ENCODE measurements around the gene PAK4. TPM values are rescaled to one million over a fixed set of nuclear protein-coding genes. Genes with fewer than 3 reads are reported as not detected.
A peak's percentile ranks its signal among the peaks of the same experiment; 100 is the strongest.

PAK4 gene
- total RNA-seq, 1 experiment from 2014 or later: 69.8 TPM

DNA sequence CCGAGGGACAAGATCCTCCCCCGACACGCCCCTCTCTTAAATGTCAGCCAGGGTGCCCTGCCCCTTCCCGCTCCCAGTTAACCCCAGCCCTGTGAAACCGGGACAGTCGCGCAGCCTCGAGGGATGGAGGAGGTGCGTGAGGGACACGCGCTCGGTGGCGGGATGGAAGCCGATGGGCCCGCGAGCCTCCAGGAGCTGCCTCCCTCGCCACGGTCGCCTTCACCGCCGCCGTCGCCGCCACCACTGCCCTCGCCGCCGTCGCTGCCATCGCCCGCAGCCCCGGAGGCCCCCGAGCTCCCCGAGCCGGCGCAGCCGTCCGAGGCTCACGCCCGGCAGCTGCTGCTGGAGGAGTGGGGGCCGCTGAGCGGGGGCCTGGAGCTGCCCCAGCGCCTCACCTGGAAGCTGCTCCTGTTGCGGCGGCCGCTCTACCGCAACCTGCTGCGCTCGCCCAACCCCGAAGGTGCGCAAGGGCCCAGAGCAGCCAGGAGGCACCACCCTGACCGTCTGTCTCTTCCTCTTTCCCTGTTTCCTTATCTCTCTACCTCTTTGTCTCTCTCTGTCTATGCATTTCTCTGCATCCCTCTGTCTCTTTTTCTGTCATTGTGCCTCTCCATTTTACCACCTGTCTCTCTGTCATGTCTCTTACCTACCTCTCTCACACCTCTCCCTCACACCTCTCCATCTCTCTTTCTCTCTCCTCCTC is 71.4 kb downstream of the PAK4 start, which contains the start of gene NCCRP1:
Gene NCCRP1, plus strand, starts transcription at position 105 of the 703 bp plus-strand sequence. Its CDS starts 19 bp downstream, at position 124.
- Mint-ChIP-seq H3K27ac (no peak within 1 kb of the TSS), H3K4me1 (peaks cover 22% of the 10 kb centered on the region), H3K9me3 (no peaks in the 10 kb centered on the region), H3K4me3 (peak within 1 kb of the TSS; percentile 67), H3K27me3 (ENCODE audit: low read depth) (peaks cover 64% of the 10 kb centered on the region), H3K36me3 (no peaks in the 10 kb centered on the region)
- DNase-seq (ENCODE audit: low spot score): peak; percentile 68
- ATAC-seq: peak; percentile 62
- ChIA-PET POLR2A (no interaction called here), CTCF (interaction anchor here (0.6 to 5.1 kb wide), 10 partner anchors 10 to 207 kb away, joined by 3 to 26 read pairs (median 4); partner anchors contain the start of gene PAK4)
- peak; percentile 24; the same call in 1 of the 2 replicates for TF ChIP-seq TEAD4 (CRISPR knock-in tag; IDR thresholded peaks at IDR 0.05)
- TF ChIP-seq ZNF317 (CRISPR knock-in tag; IDR thresholded peaks at IDR 0.05; ENCODE audit: borderline replicate concordance, low read depth): no peak
- TF ChIP-seq RELA (CRISPR knock-in tag; IDR thresholded peaks at IDR 0.05; ENCODE audit: borderline replicate concordance): peak; percentile 94; the same call in 1 of the 2 replicates
- peak; percentile 85; the same call in 1 of the 2 replicates for TF ChIP-seq ETV6 (CRISPR knock-in tag; IDR thresholded peaks at IDR 0.05)
- no peak for TF ChIP-seq ATF1 (CRISPR knock-in tag; IDR thresholded peaks at IDR 0.05)
- no peak for TF ChIP-seq CBFB (CRISPR knock-in tag; IDR thresholded peaks at IDR 0.05; ENCODE audit: low read depth)
- TF ChIP-seq FOXJ3 (CRISPR knock-in tag; IDR thresholded peaks at IDR 0.05; ENCODE audit: borderline replicate concordance): no peak
- 0 out of 2 replicates have a peak, but pooled peaks have one; percentile 41 for TF ChIP-seq ZNF232 (CRISPR knock-in tag; IDR thresholded peaks at IDR 0.05)
- TF ChIP-seq ZNF423 (CRISPR knock-in tag; IDR thresholded peaks at IDR 0.05): no peak
- no peak for TF ChIP-seq ATF6 (CRISPR knock-in tag; IDR thresholded peaks at IDR 0.05)
- TF ChIP-seq GABPB1 (CRISPR knock-in tag; IDR thresholded peaks at IDR 0.05): no peak
- no peak for TF ChIP-seq OVOL2 (CRISPR knock-in tag; IDR thresholded peaks at IDR 0.05; ENCODE audit: borderline replicate concordance)
- no peak for TF ChIP-seq SMAD4 (CRISPR knock-in tag; IDR thresholded peaks at IDR 0.05)
- TF ChIP-seq MYBL2 (CRISPR knock-in tag; IDR thresholded peaks at IDR 0.05): peak; percentile 80; the same call in 1 of the 2 replicates
- no peak for TF ChIP-seq ZNF425 (CRISPR knock-in tag; conservative IDR thresholded peaks at IDR 0.05)
- peak; percentile 72; the same call in 1 of the 2 replicates for TF ChIP-seq JUN (CRISPR knock-in tag; IDR thresholded peaks at IDR 0.05)
- no peak; the same call in 1 of the 2 replicates for TF ChIP-seq TCF7 (CRISPR knock-in tag; IDR thresholded peaks at IDR 0.05; ENCODE audit: low read depth)
- TF ChIP-seq CREB1 (CRISPR knock-in tag; IDR thresholded peaks at IDR 0.05): no peak
- peak; percentile 72 for TF ChIP-seq ZNF263 (CRISPR knock-in tag; IDR thresholded peaks at IDR 0.05; ENCODE audit: low read depth)
- TF ChIP-seq NR2C2 (CRISPR knock-in tag; IDR thresholded peaks at IDR 0.05): peak; percentile 66; the same call in 1 of the 2 replicates
- TF ChIP-seq PRDM15 (CRISPR knock-in tag; IDR thresholded peaks at IDR 0.05): 0 out of 2 replicates have a peak, but pooled peaks have one; percentile 52
- TF ChIP-seq PRRX2 (CRISPR knock-in tag; IDR thresholded peaks at IDR 0.05): no peak
- TF ChIP-seq ZNF138 (CRISPR knock-in tag; conservative IDR thresholded peaks at IDR 0.05): no peak
- 0 out of 2 replicates have a peak, but pooled peaks have one; percentile 44 for TF ChIP-seq HMGXB4 (CRISPR knock-in tag; IDR thresholded peaks at IDR 0.05)
- TF ChIP-seq, protein P1, sequence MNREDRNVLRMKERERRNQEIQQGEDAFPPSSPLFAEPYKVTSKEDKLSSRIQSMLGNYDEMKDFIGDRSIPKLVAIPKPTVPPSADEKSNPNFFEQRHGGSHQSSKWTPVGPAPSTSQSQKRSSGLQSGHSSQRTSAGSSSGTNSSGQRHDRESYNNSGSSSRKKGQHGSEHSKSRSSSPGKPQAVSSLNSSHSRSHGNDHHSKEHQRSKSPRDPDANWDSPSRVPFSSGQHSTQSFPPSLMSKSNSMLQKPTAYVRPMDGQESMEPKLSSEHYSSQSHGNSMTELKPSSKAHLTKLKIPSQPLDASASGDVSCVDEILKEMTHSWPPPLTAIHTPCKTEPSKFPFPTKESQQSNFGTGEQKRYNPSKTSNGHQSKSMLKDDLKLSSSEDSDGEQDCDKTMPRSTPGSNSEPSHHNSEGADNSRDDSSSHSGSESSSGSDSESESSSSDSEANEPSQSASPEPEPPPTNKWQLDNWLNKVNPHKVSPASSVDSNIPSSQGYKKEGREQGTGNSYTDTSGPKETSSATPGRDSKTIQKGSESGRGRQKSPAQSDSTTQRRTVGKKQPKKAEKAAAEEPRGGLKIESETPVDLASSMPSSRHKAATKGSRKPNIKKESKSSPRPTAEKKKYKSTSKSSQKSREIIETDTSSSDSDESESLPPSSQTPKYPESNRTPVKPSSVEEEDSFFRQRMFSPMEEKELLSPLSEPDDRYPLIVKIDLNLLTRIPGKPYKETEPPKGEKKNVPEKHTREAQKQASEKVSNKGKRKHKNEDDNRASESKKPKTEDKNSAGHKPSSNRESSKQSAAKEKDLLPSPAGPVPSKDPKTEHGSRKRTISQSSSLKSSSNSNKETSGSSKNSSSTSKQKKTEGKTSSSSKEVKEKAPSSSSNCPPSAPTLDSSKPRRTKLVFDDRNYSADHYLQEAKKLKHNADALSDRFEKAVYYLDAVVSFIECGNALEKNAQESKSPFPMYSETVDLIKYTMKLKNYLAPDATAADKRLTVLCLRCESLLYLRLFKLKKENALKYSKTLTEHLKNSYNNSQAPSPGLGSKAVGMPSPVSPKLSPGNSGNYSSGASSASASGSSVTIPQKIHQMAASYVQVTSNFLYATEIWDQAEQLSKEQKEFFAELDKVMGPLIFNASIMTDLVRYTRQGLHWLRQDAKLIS (CRISPR knock-in tag; IDR thresholded peaks at IDR 0.05; ENCODE audit: borderline replicate concordance): no peak
